Naive B cell (primary cell): ENCODE data around the gene GDPD1. TPM values are rescaled to one million over a fixed set of nuclear protein-coding genes. Genes with fewer than 3 reads are reported as not detected.
"Not testable (repeated sequence)": the region's sequence is repeated elsewhere in the genome, so short reads cannot be mapped to it uniquely, and the experiment has no call there.

Experiments
- ATAC-seq, 2 donors: fragments of 150-1000 bp; cut with Tn5 transposase; 2 replicates each; pipeline ENCODE4 v1.10.0; 2021; ENCODE audit warnings: low read depth in 2 of 2, mild to moderate bottlenecking in 2 of 2, moderate library complexity in 2 of 2
- DNase-seq: peaks from one replicate; pipeline ENCODE4 v3.0.0; 2022
- H3K27ac Mint-ChIP-seq, 6 donors: one replicate each; pipeline ENCODE4 v1.8.0; 2020 to 2022; ENCODE audit warnings: mild to moderate bottlenecking in 6 of 6, mixed read lengths in 6 of 6, moderate library complexity in 5 of 6, inconsistent platforms in 2 of 6
- H3K27me3 Mint-ChIP-seq, 3 donors: one replicate each; pipeline ENCODE4 v1.8.0; 2021 to 2022; ENCODE audit warnings: mixed read lengths in 3 of 3, mild to moderate bottlenecking in 1 of 3
- H3K36me3 Mint-ChIP-seq, 2 donors: one replicate each; pipeline ENCODE4 v1.8.0; 2020 to 2022; ENCODE audit warnings: mixed read lengths in 2 of 2, inconsistent platforms in 1 of 2, mild to moderate bottlenecking in 1 of 2
- H3K4me1 Mint-ChIP-seq, 3 donors: one replicate each; pipeline ENCODE4 v1.8.0; 2020 to 2022; ENCODE audit warnings: mixed read lengths in 3 of 3, inconsistent platforms in 1 of 3, mild to moderate bottlenecking in 1 of 3, moderate library complexity in 1 of 3
- H3K4me3 Mint-ChIP-seq, 8 donors: one replicate each; pipeline ENCODE4 v1.8.0; 2020 to 2022; ENCODE audit warnings: mild to moderate bottlenecking in 8 of 8, mixed read lengths in 8 of 8, moderate library complexity in 8 of 8, inconsistent platforms in 2 of 8
- H3K9me3 Mint-ChIP-seq, 7 donors: one replicate each; pipeline ENCODE4 v1.8.0; 2020 to 2022; ENCODE audit warnings: mixed read lengths in 7 of 7, mild to moderate bottlenecking in 5 of 7, inconsistent platforms in 2 of 7, moderate library complexity in 1 of 7
- polyA plus RNA-seq, 6 donors: library from polyadenylated mRNA; unstranded; fragments of 300-500 nt; fragmentation: Illumina TruSeq; gene quantifications; one replicate each; pipeline ENCODE4 v1.2.3, GENCODE V29; 2021; ENCODE audit warnings: low read depth in 6 of 6

The GDPD1 gene
- polyA plus RNA-seq, 6 donors from 2014 or later: 0.38 to 1.8 (median 1.1) TPM

- ATAC-seq (no peak), DNase-seq (no peak)
- Mint-ChIP-seq H3K27ac (no peak overlapping the region), H3K4me3 (no peak overlapping the region), H3K27me3 (peaks cover 0 to 8% (median 6%) of the 10 kb centered on the region in 3 donors), H3K36me3 (no peaks in the 10 kb centered on the region), H3K4me1 (peaks cover 6 to 11% (median 7%) of the 10 kb centered on the region in 3 donors), H3K9me3 (peaks cover 0 to 7% (median 3%) of the 10 kb centered on the region in 7 donors)
Measured at GRCh38 chr17:59304811-59305210, 84.5 kb downstream of the GDPD1 start.

GRCh38 chr17:59310263-59310920 lies 90.1 kb downstream of the GDPD1 start:
- H3K27ac Mint-ChIP-seq: no peak overlapping the region
- no peaks in the 10 kb centered on the region for H3K9me3 Mint-ChIP-seq
- H3K4me1 Mint-ChIP-seq: peaks cover 0 to 6% (median 0%) of the 10 kb centered on the region in 3 donors
- ATAC-seq (no peak), DNase-seq (no peak)
- no peaks in the 10 kb centered on the region for H3K36me3 Mint-ChIP-seq
- peaks cover 0 to under 1% (median 0%) of the 10 kb centered on the region in 3 donors for H3K27me3 Mint-ChIP-seq
- no peak overlapping the region for H3K4me3 Mint-ChIP-seq

- peak; percentile 94 to 95 for ATAC-seq
- Mint-ChIP-seq H3K4me3 (no peak overlapping the region), H3K4me1 (peaks cover 0 to 11% (median 0%) of the 10 kb centered on the region in 3 donors), H3K36me3 (no peaks in the 10 kb centered on the region), H3K9me3 (no peaks in the 10 kb centered on the region), H3K27me3 (no peaks in the 10 kb centered on the region), H3K27ac (no peak overlapping the region)
- DNase-seq: peak; percentile 63
Measured at GRCh38 chr17:59311051-59311468, 90.7 kb downstream of the GDPD1 start.

GRCh38 chr17:59311521-59311920 lies 91.2 kb downstream of the GDPD1 start:
- not testable (repeated sequence) for DNase-seq, H3K9me3 Mint-ChIP-seq, H3K27ac Mint-ChIP-seq, H3K4me3 Mint-ChIP-seq, ATAC-seq, H3K27me3 Mint-ChIP-seq, H3K36me3 Mint-ChIP-seq
- peaks cover 0 to 12% (median 0%) of the 10 kb centered on the region in 3 donors for H3K4me1 Mint-ChIP-seq

- Mint-ChIP-seq H3K4me3 (no peak overlapping the region), H3K27me3 (no peaks in the 10 kb centered on the region), H3K27ac (no peak overlapping the region), H3K9me3 (no peaks in the 10 kb centered on the region), H3K4me1 (peaks cover 0 to 9% (median 0%) of the 10 kb centered on the region in 3 donors), H3K36me3 (no peaks in the 10 kb centered on the region)
- DNase-seq (no peak), ATAC-seq (no peak)
Measured at GRCh38 chr17:59315866-59316265, 95.6 kb downstream of the GDPD1 start.

Other genes with a start within 250 kb of the GDPD1 start
- 1 to 10 TPM; 4.9 to 8.5 (median 6.9) TPM for gene TRIM37, start 113.6 kb upstream of the GDPD1 start, polyA plus RNA-seq
- gene SKA2, start 65.3 kb upstream of the GDPD1 start, polyA plus RNA-seq: 10 to 100 TPM; 25.1 to 33.1 (median 29.4) TPM
- gene PRR11, start 64.8 kb upstream of the GDPD1 start, polyA plus RNA-seq: under 1 TPM in 3 of 6 donors, not detected in 3; 0.16 to 0.47 (median 0.26) TPM
- gene SMG8, start 10.5 kb upstream of the GDPD1 start, polyA plus RNA-seq: 10 to 100 TPM; 15.3 to 21.5 (median 19.6) TPM
- 10 to 100 TPM; 18.8 to 42.5 (median 32.3) TPM for gene YPEL2, start 111.1 kb downstream of the GDPD1 start, polyA plus RNA-seq